Motor neuron (in vitro differentiated cells): ENCODE results near the gene OBSCN. TPM values are rescaled to one million over a fixed set of nuclear protein-coding genes. Genes with fewer than 3 reads are reported as not detected.

Experiments
- ATAC-seq, 8 experiments: fragments of 200-7000 bp; cut with Tn5 transposase; replicated peaks in 6 of 8; 2 replicates each; pipeline ENCODE4 v1.8.0; 2021; ENCODE audit warnings: mild to moderate bottlenecking in 8 of 8, moderate library complexity in 8 of 8
- H3K27ac ChIP-seq, 2 donors: fragments of 250-450 bp; sonication (Bioruptor Pico); 2 replicates each; pipeline ENCODE4 v1.9.0; 2021; ENCODE audit warnings: antibody characterized with exemption in 2 of 2, mild to moderate bottlenecking in 2 of 2, moderate library complexity in 1 of 2
- H3K4me1 ChIP-seq, 2 donors: fragments of 250-450 bp; sonication (Bioruptor Pico); replicated peaks in 1 of 2; 2 replicates each; pipeline ENCODE4 v1.6.1; 2021; ENCODE audit warnings: antibody characterized with exemption in 2 of 2, mild to moderate bottlenecking in 2 of 2, moderate library complexity in 1 of 2
- H3K4me3 ChIP-seq, 5 donors: fragments of 250-450 bp; sonication (Bioruptor Pico); 2 replicates each; pipeline ENCODE4 v1.9.0; 2021; ENCODE audit warnings: antibody characterized with exemption in 5 of 5, mild to moderate bottlenecking in 5 of 5, moderate library complexity in 4 of 5
- WGBS, 10 experiments: fragments of 450-650 bp; shearing (Covaris generic); methylation state at CpG; one replicate each; pipeline ENCODE4 v1.0.0; 2022; 5-methylcytosine and 5-hydroxymethylcytosine counted together
- in situ Hi-C, 9 experiments: fragments of 400-800 bp; cut with MboI; loops; one replicate each; pipeline ENCODE4 v1.15.0; 2021; ENCODE audit warnings: low sequenced_read_pairs in 9 of 9, low pct_unique_long_range_greater_than_20kb in 2 of 9; ENCODE audit not compliant: unreplicated experiment in 9 of 9
- total RNA-seq, 8 experiments: library from RNA; unstranded; fragments of 300-600 nt; gene quantifications; 2 replicates each; pipeline versions ENCODE4 v1.2.3 to v1.2.4, GENCODE V29; 2022

Gene OBSCN
- total RNA-seq, 8 experiments from 2014 or later, result 2.7 to 38.5 (median 16.2) TPM

DNA sequence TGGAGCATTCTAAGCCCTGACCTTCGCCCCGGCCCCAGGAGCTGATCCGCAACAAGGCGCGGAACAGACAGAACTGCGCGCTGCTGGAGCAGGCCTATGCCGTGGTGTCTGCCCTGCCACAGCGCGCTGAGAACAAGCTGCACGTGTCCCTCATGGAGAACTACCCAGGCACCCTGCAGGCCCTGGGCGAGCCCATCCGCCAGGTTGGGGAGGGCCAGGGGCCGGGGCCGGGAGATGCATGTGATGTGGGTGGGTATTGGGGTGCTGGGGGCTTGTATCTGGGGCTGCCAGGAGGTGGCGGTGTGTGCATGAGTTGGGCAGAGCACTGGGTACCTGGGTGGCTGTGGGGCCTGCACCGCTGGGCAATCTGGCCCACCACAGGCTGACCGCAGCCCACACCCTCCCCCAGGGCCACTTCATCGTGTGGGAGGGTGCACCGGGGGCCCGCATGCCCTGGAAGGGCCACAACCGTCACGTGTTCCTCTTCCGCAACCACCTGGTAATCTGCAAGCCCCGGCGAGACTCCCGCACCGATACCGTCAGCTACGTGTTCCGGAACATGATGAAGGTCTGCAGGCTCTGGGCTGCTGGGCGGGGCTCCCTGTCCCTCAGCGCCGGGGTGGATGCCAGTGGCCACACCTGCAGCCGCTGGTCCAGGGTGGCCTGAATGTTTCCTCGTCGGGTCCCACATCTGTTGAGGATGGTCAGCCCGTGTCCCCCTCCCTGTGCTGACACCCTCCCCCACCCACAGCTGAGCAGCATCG lies 133.0 kb downstream of the OBSCN start:
- in situ Hi-C loops, result no loop called here
- Histone ChIP-seq H3K4me1 (no peaks in the 10 kb centered on the region), H3K4me3 (no peak overlapping the region), H3K27ac (no peak overlapping the region)
- 40 to 94% (median 88%) methylated on average over 1 to 18 of the region's 39 CpGs; no CpG with 5 or more reads in 7 of the 10 experiments for WGBS, 10 experiments
- ATAC-seq, result peak in 5 of 8 experiments; percentile 13 to 75 (median 25)

GRCh38 chr1:228341450-228341813 lies 133.6 kb downstream of the OBSCN start:
- WGBS, 10 experiments, result 20 to 100% (median 88%) methylated on average over 1 to 5 of the region's 17 CpGs; no CpG with 5 or more reads in 7 of the 10 experiments
- in situ Hi-C loops, result no loop called here
- no peak for ATAC-seq
- Histone ChIP-seq H3K4me1 (no peaks in the 10 kb centered on the region), H3K27ac (no peak overlapping the region), H3K4me3 (no peak overlapping the region)

DNA sequence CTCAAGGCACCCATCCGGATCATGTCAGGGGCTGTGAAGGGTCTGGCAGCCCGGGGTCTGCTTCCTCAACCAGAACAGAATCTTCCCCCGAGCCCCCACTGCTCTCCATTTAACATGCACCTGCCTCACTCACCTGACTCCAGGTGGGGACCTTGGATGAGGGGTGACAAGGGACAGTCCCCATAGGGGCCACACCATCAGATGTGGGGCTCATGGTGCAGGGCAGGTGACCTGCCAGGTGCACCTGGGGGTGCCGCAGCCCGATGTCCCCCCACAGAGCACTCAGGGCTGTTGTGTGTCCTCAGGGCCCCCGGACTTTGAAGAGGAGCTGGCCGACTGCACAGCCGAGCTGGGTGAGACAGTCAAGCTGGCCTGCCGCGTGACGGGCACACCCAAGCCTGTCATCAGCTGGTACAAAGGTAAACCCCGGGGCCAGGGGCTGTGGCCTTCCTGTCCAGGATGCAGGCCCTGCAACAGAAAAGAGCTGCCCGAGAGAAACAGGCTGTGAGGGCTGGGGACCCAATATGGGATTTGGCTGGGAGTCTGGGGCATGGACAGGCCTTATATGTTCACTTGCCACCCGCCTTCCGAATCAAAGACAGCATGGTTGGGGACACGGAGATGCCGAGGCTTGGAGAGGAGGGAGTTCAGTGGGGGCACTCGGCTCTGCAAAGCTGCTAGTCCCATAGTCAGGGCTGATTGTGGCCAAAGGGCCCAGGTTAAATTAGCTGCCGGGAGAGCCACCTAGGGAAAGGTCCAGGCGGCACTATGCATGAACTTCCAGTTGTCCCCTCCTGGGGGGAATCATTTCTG lies 134.2 kb downstream of the OBSCN start:
- H3K4me3 ChIP-seq, result no peak overlapping the region
- no peaks in the 10 kb centered on the region for H3K4me1 ChIP-seq
- no peak for ATAC-seq
- H3K27ac ChIP-seq, result no peak overlapping the region
- WGBS, 10 experiments, result 50 to 91% (median 85%) methylated on average over 1 to 16 of the region's 20 CpGs; no CpG with 5 or more reads in 4 of the 10 experiments
- in situ Hi-C loops, result no loop called here

DNA sequence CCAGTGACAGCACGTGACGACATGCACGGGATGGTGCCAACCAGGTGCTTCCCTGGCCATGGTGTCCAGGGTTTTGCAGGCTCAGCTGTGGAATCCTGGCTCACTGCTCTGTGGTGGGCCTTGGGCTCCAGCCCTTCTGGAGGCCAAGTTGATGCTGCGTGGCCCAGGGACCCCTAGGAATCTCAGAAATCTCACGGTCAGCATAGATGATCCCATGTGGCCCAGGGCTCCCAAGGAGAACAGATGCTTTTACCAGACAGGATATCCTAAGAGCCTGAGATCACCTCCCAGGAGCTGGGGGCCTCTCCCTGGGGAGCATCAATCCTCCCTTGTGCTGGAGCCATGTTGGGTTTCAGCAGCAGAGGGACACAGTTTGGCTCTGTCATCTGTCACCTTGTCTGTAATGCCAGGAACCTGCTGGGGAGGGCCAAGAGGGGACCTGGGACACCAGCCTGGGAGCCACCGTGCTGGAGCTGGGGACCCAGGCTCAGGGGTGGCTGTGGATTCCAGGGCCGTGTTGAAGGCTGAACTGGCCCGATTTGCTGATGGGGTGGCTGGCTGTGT lies 134.9 kb downstream of the OBSCN start:
- Histone ChIP-seq H3K4me1 (no peaks in the 10 kb centered on the region), H3K27ac (no peak overlapping the region), H3K4me3 (no peak overlapping the region)
- 50 to 100% (median 92%) methylated on average over 1 to 4 of the region's 8 CpGs; no CpG with 5 or more reads in 5 of the 10 experiments for WGBS, 10 experiments
- in situ Hi-C loops, result no loop called here
- ATAC-seq, result no peak

- no peaks in the 10 kb centered on the region for H3K4me1 ChIP-seq
- no peak overlapping the region for H3K27ac ChIP-seq
- WGBS, 10 experiments, result 88 to 100% (median 92%) methylated on average over 1 to 12 of the region's 19 CpGs; no CpG with 5 or more reads in 6 of the 10 experiments
- in situ Hi-C loops, result no loop called here
- ATAC-seq, result no peak
- H3K4me3 ChIP-seq, result no peak overlapping the region
These were observed 135.4 kb downstream of the OBSCN start for GRCh38 chr1:228343191-228343661.

- ATAC-seq, result no peak
- in situ Hi-C loops, result no loop called here
- Histone ChIP-seq H3K4me1 (no peaks in the 10 kb centered on the region), H3K27ac (no peak overlapping the region), H3K4me3 (no peak overlapping the region)
- WGBS, 10 experiments, result 0 to 100% (median 84%) methylated on average over 1 to 3 of the region's 5 CpGs; no CpG with 5 or more reads in 2 of the 10 experiments
These were observed 136.8 kb downstream of the OBSCN start for GRCh38 chr1:228344631-228345072.

- no peak for ATAC-seq
- Histone ChIP-seq H3K4me1 (no peaks in the 10 kb centered on the region), H3K4me3 (no peak overlapping the region), H3K27ac (no peak overlapping the region)
- 62 to 100% (median 96%) methylated on average over 1 to 12 of the region's 17 CpGs; no CpG with 5 or more reads in 5 of the 10 experiments for WGBS, 10 experiments
- in situ Hi-C loops, result no loop called here
These were observed 137.5 kb downstream of the OBSCN start for GRCh38 chr1:228345201-228345930.

- H3K4me3 ChIP-seq, result no peak overlapping the region
- ATAC-seq, result no peak
- WGBS, 10 experiments, result 53 to 100% (median 80%) methylated on average over 1 to 8 of the region's 9 CpGs; no CpG with 5 or more reads in 3 of the 10 experiments
- in situ Hi-C loops, result no loop called here
- H3K4me1 ChIP-seq, result no peaks in the 10 kb centered on the region
- H3K27ac ChIP-seq, result no peak overlapping the region
These were observed 138.9 kb downstream of the OBSCN start for GRCh38 chr1:228346731-228347130.

- in situ Hi-C loops, result no loop called here
- Histone ChIP-seq H3K27ac (no peak overlapping the region), H3K4me3 (no peak overlapping the region), H3K4me1 (no peaks in the 10 kb centered on the region)
- WGBS, 10 experiments, result 10 to 90% (median 70%) methylated on average over 1 to 5 of the region's 7 CpGs; no CpG with 5 or more reads in 3 of the 10 experiments
- ATAC-seq, result no peak
These were observed 139.3 kb downstream of the OBSCN start for GRCh38 chr1:228347181-228347580.

- ATAC-seq, result no peak
- Histone ChIP-seq H3K27ac (no peak overlapping the region), H3K4me1 (no peaks in the 10 kb centered on the region), H3K4me3 (no peak overlapping the region)
- in situ Hi-C loops, result no loop called here
- 0 to 82% (median 80%) methylated on average over 1 to 12 of the region's 12 CpGs; no CpG with 5 or more reads in 3 of the 10 experiments for WGBS, 10 experiments
These were observed 141.0 kb downstream of the OBSCN start for GRCh38 chr1:228348708-228349467.

GRCh38 chr1:228349701-228350171 lies 141.9 kb downstream of the OBSCN start:
- no peaks in the 10 kb centered on the region for H3K4me1 ChIP-seq
- in situ Hi-C loops, result no loop called here
- 56 to 100% (median 97%) methylated on average over 1 to 9 of the region's 15 CpGs; no CpG with 5 or more reads in 7 of the 10 experiments for WGBS, 10 experiments
- ATAC-seq, result peak in 1 of 8 experiments; percentile 4
- H3K27ac ChIP-seq, result no peak overlapping the region
- H3K4me3 ChIP-seq, result no peak overlapping the region
